ENCODE measurements around the gene ASPSCR1.

GRCh38 chr17:81934850-81935708 lies 42.4 kb upstream of the ASPSCR1 start:
- TF ChIP-seq CTCF (conservative IDR thresholded peaks at IDR 0.05) (no peak), EZH2 (IDR thresholded peaks at IDR 0.05; ENCODE audit: low read depth) (no peak)
